ENCODE measurements around the gene AGBL4.

DNA sequence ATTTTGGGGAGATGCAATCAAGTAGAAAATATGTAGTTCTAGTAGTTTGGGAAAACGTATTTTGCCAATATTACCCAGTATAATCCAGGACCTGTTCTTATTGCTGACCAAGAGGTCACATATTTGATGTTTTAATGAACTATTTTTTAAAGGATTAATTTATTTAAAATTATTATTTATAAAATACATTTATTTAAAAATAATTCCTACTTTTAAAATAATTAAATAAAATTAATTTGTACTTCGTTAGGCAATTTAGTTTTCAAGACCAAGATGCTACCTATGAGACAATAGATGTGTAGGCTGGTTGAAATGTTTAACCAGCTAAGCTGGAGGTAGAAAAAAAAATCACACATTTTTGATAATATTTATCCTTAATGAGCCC lies 1106.7 kb downstream of the AGBL4 start:
- TF ChIP-seq POLR2AphosphoS5 (IDR thresholded peaks at IDR 0.05): no peak
- TF ChIP-seq CTCF (IDR thresholded peaks at IDR 0.05): no peak
- TF ChIP-seq POLR2A (IDR thresholded peaks at IDR 0.05): no peak

Measured in breast epithelium (tissue), 3 donors.